Stimulated activated CD8-positive, alpha-beta memory T cell treated with anti-CD3 and anti-CD28 coated beads, Interleukin-15, amount 100 ng/mL, for 24 hours (primary cell): ENCODE results near the gene ZNF660.
"Not testable (repeated sequence)": the region's sequence is repeated elsewhere in the genome, so short reads cannot be mapped to it uniquely, and the experiment has no call there.

Source experiments
- DNase-seq: peaks from one replicate; pipeline ENCODE4 v3.0.0-alpha.2; 2020; ENCODE audit warnings: low read depth

ZNF660 gene

GRCh38 chr3:44584646-44585501 lies at the start of gene ZNF660:
Gene ZNF660, plus strand, starts transcription at chr3:44584964. Its CDS starts 9,230 bp downstream, at chr3:44594194.
- DNase-seq = no peak

- DNase-seq = no peak
These were observed 49.4 kb upstream of the ZNF660 start for GRCh38 chr3:44535364-44535763.

- not testable (repeated sequence) for DNase-seq
These were observed 40.0 kb upstream of the ZNF660 start for GRCh38 chr3:44544811-44545210.

- peak; percentile 18 for DNase-seq
These were observed 29.9 kb upstream of the ZNF660 start, which contains the start of gene ZKSCAN7 for GRCh38 chr3:44554626-44555592. Gene ZKSCAN7, plus strand, starts transcription at chr3:44555193. Its CDS starts 1,855 bp downstream, at chr3:44557048.

GRCh38 chr3:44555723-44556122 lies 29.0 kb upstream of the ZNF660 start:
- DNase-seq = no peak

GRCh38 chr3:44557074-44557473 lies 27.7 kb upstream of the ZNF660 start:
- no peak for DNase-seq

- DNase-seq = no peak
These were observed 23.7 kb upstream of the ZNF660 start for GRCh38 chr3:44561076-44561475.

- DNase-seq = no peak
These were observed 22.6 kb upstream of the ZNF660 start for GRCh38 chr3:44562147-44562546.

- no peak for DNase-seq
These were observed 16.2 kb upstream of the ZNF660 start for GRCh38 chr3:44568561-44568960.

- DNase-seq = no peak
These were observed 13.7 kb upstream of the ZNF660 start for GRCh38 chr3:44571024-44571423.

GRCh38 chr3:44576613-44577012 lies 8.2 kb upstream of the ZNF660 start:
- DNase-seq = no peak

- not testable (repeated sequence) for DNase-seq
These were observed 7.3 kb upstream of the ZNF660 start for GRCh38 chr3:44577354-44577952.

GRCh38 chr3:44578316-44578715 lies 6.4 kb upstream of the ZNF660 start:
- not testable (repeated sequence) for DNase-seq

GRCh38 chr3:44578924-44579515 lies 5.7 kb upstream of the ZNF660 start:
- DNase-seq = not testable (repeated sequence)

- not testable (repeated sequence) for DNase-seq
These were observed 5.0 kb upstream of the ZNF660 start for GRCh38 chr3:44579749-44580148.

GRCh38 chr3:44580971-44581370 lies 3.8 kb upstream of the ZNF660 start:
- DNase-seq = not testable (repeated sequence)

- no peak for DNase-seq
These were observed 11.9 kb downstream of the ZNF660 start for GRCh38 chr3:44596621-44597020.

- no peak for DNase-seq
These were observed 17.0 kb downstream of the ZNF660 start for GRCh38 chr3:44601749-44602148.

- no peak for DNase-seq
These were observed 27.9 kb downstream of the ZNF660 start for GRCh38 chr3:44612678-44613077.

- peak; percentile 24 for DNase-seq
These were observed 40.2 kb downstream of the ZNF660 start, which contains the start of gene ZNF197 for GRCh38 chr3:44624749-44625480. Gene ZNF197, plus strand, starts transcription at chr3:44625036. Its CDS starts 4,119 bp downstream, at chr3:44629155.

GRCh38 chr3:44628716-44629115 lies 44.0 kb downstream of the ZNF660 start:
- DNase-seq = no peak
